DMS153 treated with DMSO at 0.1 percent for 48 hours (cell line): Measurements from ENCODE around the gene FRY.

Experiments
- DNase-seq: peaks from one replicate; lab custom pipeline; 2025; ENCODE audit not compliant: unreplicated experiment; lab: John Stamatoyannopoulos, UW

FRY gene

GRCh38 chr13:32016119-32016518 is 15.5 kb upstream of the FRY start:
- DNase-seq: no peak

GRCh38 chr13:32016631-32017030 is 14.9 kb upstream of the FRY start:
- DNase-seq: no peak

GRCh38 chr13:32017474-32017873 is 14.1 kb upstream of the FRY start:
- DNase-seq: no peak

GRCh38 chr13:32019612-32020233 is 11.9 kb upstream of the FRY start:
- DNase-seq: no peak

- DNase-seq: no peak
Observed at GRCh38 chr13:32021785-32022184, 9.8 kb upstream of the FRY start.

GRCh38 chr13:32022311-32022710 is 9.3 kb upstream of the FRY start:
- no peak for DNase-seq

- no peak for DNase-seq
Observed at GRCh38 chr13:32023096-32023495, 8.5 kb upstream of the FRY start.

GRCh38 chr13:32023698-32024097 is 7.9 kb upstream of the FRY start:
- DNase-seq: no peak

- no peak for DNase-seq
Observed at GRCh38 chr13:32024750-32025149, 6.8 kb upstream of the FRY start.

GRCh38 chr13:32025730-32026129 is 5.8 kb upstream of the FRY start:
- no peak for DNase-seq

- no peak for DNase-seq
Observed at GRCh38 chr13:32026623-32027022, 5.0 kb upstream of the FRY start.

GRCh38 chr13:32028711-32029110 is 2.9 kb upstream of the FRY start:
- peak; percentile 81 for DNase-seq

GRCh38 chr13:32029684-32030083 is 1.9 kb upstream of the FRY start:
- DNase-seq: no peak

GRCh38 chr13:32031815-32032370 is 319 bp downstream of the FRY start:
- DNase-seq: no peak

GRCh38 chr13:32032759-32033158 is 1.2 kb downstream of the FRY start:
- peak; percentile 44 for DNase-seq

GRCh38 chr13:32033744-32034143 is 2.2 kb downstream of the FRY start:
- DNase-seq: peak; percentile 32

- DNase-seq: no peak
Observed at GRCh38 chr13:32035716-32036115, 4.1 kb downstream of the FRY start.

GRCh38 chr13:32036126-32036695 is 4.6 kb downstream of the FRY start:
- no peak for DNase-seq

GRCh38 chr13:32036757-32037156 is 5.2 kb downstream of the FRY start:
- no peak for DNase-seq

- no peak for DNase-seq
Observed at GRCh38 chr13:32037471-32037870, 5.9 kb downstream of the FRY start.

GRCh38 chr13:32038343-32038742 is 6.8 kb downstream of the FRY start:
- DNase-seq: no peak

GRCh38 chr13:32039056-32039455 is 7.5 kb downstream of the FRY start:
- DNase-seq: no peak

- no peak for DNase-seq
Observed at GRCh38 chr13:32039528-32039927, 8.0 kb downstream of the FRY start.
